Right cardiac atrium (tissue), 5 donors: ENCODE measurements around the gene SAA4. TPM values are rescaled to one million over a fixed set of nuclear protein-coding genes. Genes with fewer than 3 reads are reported as not detected.

Experiments
- ATAC-seq, 2 donors: fragments of 200-7000 bp; cut with Tn5 transposase; one replicate each; pipeline versions ENCODE4 v1.8.0 to v1.9.1; 2020; ENCODE audit warnings: moderate library complexity in 2 of 2, mild to moderate bottlenecking in 1 of 2
- DNase-seq, 3 donors: peaks; one replicate each; pipeline ENCODE4 v3.0.0-alpha.2; 2020
- H3K27ac ChIP-seq: one replicate; pipeline ENCODE4 v1.5.1; 2013; ENCODE audit warnings: mild to moderate bottlenecking, low read length, control low read depth, moderate library complexity
- H3K27me3 ChIP-seq: one replicate; pipeline ENCODE4 v1.6.1; 2013; ENCODE audit not compliant: control insufficient read depth, insufficient read depth
- H3K4me1 ChIP-seq: one replicate; pipeline ENCODE4 v1.6.1; 2013; ENCODE audit warnings: low read length; ENCODE audit not compliant: control insufficient read depth, insufficient read depth
- H3K4me3 ChIP-seq: one replicate; pipeline ENCODE4 v1.5.1; 2013; ENCODE audit warnings: low read length, control low read depth
- H3K9me3 ChIP-seq: one replicate; pipeline ENCODE4 v1.6.1; 2013; ENCODE audit warnings: low read length; ENCODE audit not compliant: control insufficient read depth
- WGBS: extraction: QIAGEN DNeasy Blood & Tissue Kit; methylation state at CpG from one replicate; pipeline ENCODE4 v1.1.7; 2013; 5-methylcytosine and 5-hydroxymethylcytosine counted together
- intact Hi-C, 4 donors: fragments of 100-400 bp; cut with DNase I; formaldehyde crosslinking; loops; one replicate each; pipeline versions ENCODE4 v1.11.0 to v1.14.0; 2022 to 2023
- polyA plus RNA-seq: library from polyadenylated mRNA; stranded (reverse); fragments of 200-250 nt; gene quantifications from one replicate; pipeline ENCODE4 v1.2.3, GENCODE V29; 2013
- total RNA-seq, 4 donors: library from RNA; stranded (reverse); fragmentation: NEBNext Ultra II Directional; extraction: Animal tissue kit (Norgen Biotek cat#: 25700); gene quantifications; one replicate each; pipeline ENCODE4 v1.2.1, GENCODE V29; 2021
- donor health status: healthy with polysubstance abuse.
- donor health status: DM: no; HTN: yes; CAD: no.
- donor health status: DM: no; HTN: no; CAD: no.
- donor health status: DM: no; HTN: yes; CAD: no; lungs with severe emphysema.
- donor health status: DM: yes; HTN: yes; CAD: no.

Gene SAA4
- total and polyA plus RNA-seq, 5 donors = not detected

GRCh38 chr11:18188796-18189195 is 47.8 kb downstream of the SAA4 start:
- H3K27me3 ChIP-seq = no peaks in the 10 kb centered on the region
- DNase-seq (no peak), ATAC-seq (no peak)
- H3K4me3 ChIP-seq = no peak overlapping the region
- H3K9me3 ChIP-seq = no peaks in the 10 kb centered on the region
- 94% methylated on average over 24 of the region's 24 CpGs for WGBS
- no peak overlapping the region for H3K27ac ChIP-seq
- no peaks in the 10 kb centered on the region for H3K4me1 ChIP-seq
- intact Hi-C loops = no loop called here

Other genes starting within 250 kb of the SAA4 start
- 10 to 100 TPM; 30.8 to 41.0 (median 31.3) TPM for gene SERGEF, start 223.8 kb downstream of the SAA4 start, total RNA-seq
- gene SERGEF, start 223.8 kb downstream of the SAA4 start, polyA plus RNA-seq = 44.7 TPM
- gene TPH1, start 190.5 kb downstream of the SAA4 start, total RNA-seq = under 1 TPM; 0.15 to 0.31 (median 0.25) TPM
- 0.11 TPM for gene TPH1, start 190.5 kb downstream of the SAA4 start, polyA plus RNA-seq
- 10 to 100 TPM in 1 of 4 donors, 1 to 10 TPM in 3; 5.9 to 10.4 (median 9.1) TPM for gene SAAL1, start 130.7 kb downstream of the SAA4 start, total RNA-seq
- 8.7 TPM for gene SAAL1, start 130.7 kb downstream of the SAA4 start, polyA plus RNA-seq
- not detected for gene MRGPRX3, start 104.2 kb downstream of the SAA4 start, total RNA-seq
- gene MRGPRX3, start 104.2 kb downstream of the SAA4 start, polyA plus RNA-seq = not detected
- not detected for gene MRGPRX4, start 64.0 kb downstream of the SAA4 start, total RNA-seq
- not detected for gene MRGPRX4, start 64.0 kb downstream of the SAA4 start, polyA plus RNA-seq
- gene SAA2, start 11.9 kb upstream of the SAA4 start, total RNA-seq = 1 to 10 TPM in 1 of 4 donors, under 1 TPM in 2, not detected in 1; 0.59 to 5.5 (median 0.97) TPM
- 14.9 TPM for gene SAA2, start 11.9 kb upstream of the SAA4 start, polyA plus RNA-seq
- 10 to 100 TPM in 1 of 4 donors, 1 to 10 TPM in 2, not detected in 1; 2.2 to 24.8 (median 2.4) TPM for gene SAA1, start 29.5 kb upstream of the SAA4 start, total RNA-seq
- 106 TPM for gene SAA1, start 29.5 kb upstream of the SAA4 start, polyA plus RNA-seq
- gene HPS5, start 85.3 kb upstream of the SAA4 start, total RNA-seq = 10 to 100 TPM; 12.3 to 13.7 (median 12.6) TPM
- 6.7 TPM for gene HPS5, start 85.3 kb upstream of the SAA4 start, polyA plus RNA-seq
- 10 to 100 TPM; 23.9 to 26.3 (median 24.5) TPM for gene GTF2H1, start 85.8 kb upstream of the SAA4 start, total RNA-seq
- gene GTF2H1, start 85.8 kb upstream of the SAA4 start, polyA plus RNA-seq = 14.4 TPM
- gene LDHA, start 157.8 kb upstream of the SAA4 start, total RNA-seq = 100 to 1,000 TPM; 224 to 399 (median 321) TPM
- gene LDHA, start 157.8 kb upstream of the SAA4 start, polyA plus RNA-seq = 329 TPM
- gene LDHC, start 175.5 kb upstream of the SAA4 start, total RNA-seq = 1 to 10 TPM in 1 of 4 donors, not detected in 3; 2.7 TPM
- 2.7 TPM for gene LDHC, start 175.5 kb upstream of the SAA4 start, polyA plus RNA-seq
- under 1 TPM in 1 of 4 donors, not detected in 3; 0.20 TPM for gene LDHAL6A, start 219.1 kb upstream of the SAA4 start, total RNA-seq
- 0.16 TPM for gene LDHAL6A, start 219.1 kb upstream of the SAA4 start, polyA plus RNA-seq